ENCODE results near the gene BTLA.
"Not testable (repeated sequence)": the region's sequence is repeated elsewhere in the genome, so short reads cannot be mapped to it uniquely, and the experiment has no call there.

BTLA gene

GRCh38 chr3:112494448-112494767 lies 4.9 kb downstream of the BTLA start:
- not testable (repeated sequence) for H3K4me3 ChIP-seq (ENCODE audit: low read depth, low read length); DNase-seq (ENCODE audit: low read depth)

GRCh38 chr3:112492124-112492523 lies 7.1 kb downstream of the BTLA start:
- no peak for DNase-seq (ENCODE audit: low read depth)
- no peak overlapping the region for H3K4me3 ChIP-seq (ENCODE audit: low read depth, low read length)

- DNase-seq (ENCODE audit: low read depth): no peak
- H3K4me3 ChIP-seq (ENCODE audit: low read depth, low read length): no peak overlapping the region
These were observed 7.9 kb downstream of the BTLA start for GRCh38 chr3:112491373-112491772.

GRCh38 chr3:112489674-112490479 lies 9.4 kb downstream of the BTLA start:
- no peak for DNase-seq (ENCODE audit: low read depth)
- H3K4me3 ChIP-seq (ENCODE audit: low read depth, low read length): no peak overlapping the region

DNA sequence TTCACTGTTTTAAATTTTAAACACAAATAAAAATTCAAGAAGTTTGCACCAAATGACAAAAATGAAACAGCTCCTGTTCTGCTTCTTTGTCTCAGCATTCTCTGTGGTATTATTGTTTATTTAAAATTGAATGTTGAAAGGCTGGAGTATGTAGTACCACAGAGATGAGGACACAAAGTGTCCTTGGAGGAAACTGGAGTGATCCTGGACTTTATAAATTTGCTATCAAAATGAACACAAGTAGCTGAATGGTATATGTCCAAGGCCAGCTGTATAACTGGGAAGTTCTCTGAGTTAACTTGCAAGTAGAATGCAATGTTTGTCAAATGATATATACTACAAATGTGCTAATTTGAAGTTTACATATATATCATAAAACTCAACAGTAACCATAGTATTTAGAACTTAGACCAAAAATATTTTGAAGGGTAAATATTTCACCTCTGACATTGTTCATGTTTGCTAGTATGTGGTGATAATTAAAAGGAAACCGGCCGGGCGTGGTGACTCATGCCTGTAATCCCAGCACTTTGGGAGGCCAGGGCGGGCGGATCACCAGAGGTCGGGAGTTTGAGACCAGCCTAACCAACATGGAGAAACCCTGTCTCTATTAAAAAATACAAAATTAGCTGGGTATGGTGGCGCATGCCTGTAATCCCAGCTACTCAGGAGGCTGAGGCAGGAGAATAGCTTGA lies 12.3 kb downstream of the BTLA start:
- no peak for DNase-seq (ENCODE audit: low read depth)
- no peak overlapping the region for H3K4me3 ChIP-seq (ENCODE audit: low read depth, low read length)

GRCh38 chr3:112484352-112484751 lies 14.9 kb downstream of the BTLA start:
- no peak overlapping the region for H3K4me3 ChIP-seq (ENCODE audit: low read depth, low read length)
- DNase-seq (ENCODE audit: low read depth): no peak

GRCh38 chr3:112482675-112483074 lies 16.6 kb downstream of the BTLA start:
- no peak for DNase-seq (ENCODE audit: low read depth)
- no peak overlapping the region for H3K4me3 ChIP-seq (ENCODE audit: low read depth, low read length)

DNA sequence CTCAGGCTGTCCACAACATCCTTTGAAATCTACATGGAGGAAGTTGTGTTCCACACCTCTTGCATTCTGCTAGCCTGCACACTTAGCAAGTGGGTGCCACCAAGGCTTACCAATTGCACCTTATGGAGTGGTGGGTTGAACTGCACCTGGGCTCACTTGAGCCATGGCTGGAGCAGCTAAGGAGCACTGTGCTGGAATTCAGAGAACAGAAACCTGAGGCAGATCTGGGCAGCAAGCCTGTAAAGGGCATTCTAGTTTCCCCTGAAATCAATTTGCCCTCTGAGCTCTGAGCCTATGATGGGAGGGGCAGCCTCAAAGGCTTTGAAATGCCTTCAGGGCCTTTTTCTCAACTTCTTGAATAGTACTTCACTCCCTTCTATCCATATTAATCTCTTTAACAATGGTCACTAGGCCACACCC lies 18.0 kb downstream of the BTLA start:
- H3K4me3 ChIP-seq (ENCODE audit: low read depth, low read length): no peak overlapping the region
- DNase-seq (ENCODE audit: low read depth): no peak

DNA sequence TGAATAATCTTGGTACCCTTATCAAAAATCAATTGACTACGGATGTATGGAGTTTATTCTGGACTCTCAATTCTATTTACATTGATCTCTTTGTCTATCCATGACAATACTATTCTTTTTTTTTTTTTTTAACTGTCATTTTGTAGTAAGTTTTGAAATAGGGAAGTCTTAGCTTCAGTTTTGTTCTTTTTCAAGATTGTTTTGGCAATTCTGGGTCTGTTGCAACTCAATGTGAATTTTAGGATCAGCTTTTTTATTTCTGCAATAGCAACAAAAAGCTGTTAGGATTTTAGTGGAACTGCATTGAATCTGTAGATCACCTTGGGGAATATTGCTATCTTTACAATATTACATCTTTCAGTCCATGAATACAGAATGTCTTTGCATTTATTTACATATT lies 21.4 kb downstream of the BTLA start:
- DNase-seq (ENCODE audit: low read depth): no peak

GRCh38 chr3:112476346-112476745 lies 22.9 kb downstream of the BTLA start:
- no peak for DNase-seq (ENCODE audit: low read depth)
- no peak overlapping the region for H3K4me3 ChIP-seq (ENCODE audit: low read depth, low read length)

More for the DNA sequence above, 21.4 kb downstream of the BTLA start:
- no peak overlapping the region for H3K4me3 ChIP-seq (ENCODE audit: low read depth, low read length)

GRCh38 chr3:112474796-112475195 lies 24.5 kb downstream of the BTLA start:
- H3K4me3 ChIP-seq (ENCODE audit: low read depth, low read length): no peak overlapping the region

DNA sequence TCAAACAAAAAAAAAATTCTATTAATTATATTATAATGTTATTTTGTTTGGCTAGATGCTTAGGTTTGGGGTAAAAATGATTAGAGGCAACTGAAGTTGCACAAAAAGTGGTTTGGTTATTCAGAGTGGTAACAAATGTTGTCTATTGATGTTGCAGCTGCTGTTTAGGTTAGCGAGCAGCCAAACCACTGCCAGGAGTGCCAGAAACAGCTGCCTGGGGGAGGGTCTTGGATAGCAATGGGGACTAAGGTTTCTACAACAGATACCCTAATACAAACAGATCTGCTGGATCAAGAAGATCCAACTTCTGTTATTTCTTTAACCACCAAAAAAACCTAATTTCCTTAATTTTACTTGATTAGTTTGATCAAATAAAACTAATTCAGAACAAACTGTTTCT lies 26.6 kb downstream of the BTLA start:
- DNase-seq (ENCODE audit: low read depth): peak; percentile 13
- H3K4me3 ChIP-seq (ENCODE audit: low read depth, low read length): no peak overlapping the region

More at GRCh38 chr3:112474796-112475195, 24.5 kb downstream of the BTLA start:
- DNase-seq (ENCODE audit: low read depth): no peak

- DNase-seq (ENCODE audit: low read depth): no peak
- no peak overlapping the region for H3K4me3 ChIP-seq (ENCODE audit: low read depth, low read length)
These were observed 27.5 kb downstream of the BTLA start for GRCh38 chr3:112471596-112472325.

GRCh38 chr3:112470788-112471187 lies 28.5 kb downstream of the BTLA start:
- H3K4me3 ChIP-seq (ENCODE audit: low read depth, low read length): no peak overlapping the region
- peak; percentile 15 for DNase-seq (ENCODE audit: low read depth)

GRCh38 chr3:112469671-112470070 lies 29.6 kb downstream of the BTLA start:
- no peak overlapping the region for H3K4me3 ChIP-seq (ENCODE audit: low read depth, low read length)
- DNase-seq (ENCODE audit: low read depth): no peak

DNA sequence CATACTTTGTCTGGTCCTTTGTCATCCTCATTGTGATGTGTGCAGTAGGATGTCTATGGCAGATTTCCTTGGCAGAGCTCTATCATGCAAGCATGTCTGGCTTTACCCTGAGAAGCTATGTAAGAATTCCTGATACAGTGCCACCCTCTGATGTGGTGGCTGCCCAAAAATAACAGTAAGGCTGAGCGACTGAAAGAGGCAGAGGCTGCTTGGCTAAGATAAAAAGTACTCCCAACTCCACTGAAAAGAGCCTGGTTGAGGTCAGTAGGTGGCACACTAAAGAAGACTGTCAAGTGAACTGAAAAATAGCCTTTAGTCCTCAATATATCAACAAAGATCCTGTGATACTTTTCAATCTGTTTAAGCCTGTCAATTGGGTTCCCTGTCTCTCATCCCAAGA lies 31.7 kb downstream of the BTLA start:
- H3K4me3 ChIP-seq (ENCODE audit: low read depth, low read length): no peak overlapping the region
- DNase-seq (ENCODE audit: low read depth): no peak

- H3K4me3 ChIP-seq (ENCODE audit: low read depth, low read length): no peak overlapping the region
- no peak for DNase-seq (ENCODE audit: low read depth)
These were observed 33.3 kb downstream of the BTLA start for GRCh38 chr3:112466020-112466419.

DNA sequence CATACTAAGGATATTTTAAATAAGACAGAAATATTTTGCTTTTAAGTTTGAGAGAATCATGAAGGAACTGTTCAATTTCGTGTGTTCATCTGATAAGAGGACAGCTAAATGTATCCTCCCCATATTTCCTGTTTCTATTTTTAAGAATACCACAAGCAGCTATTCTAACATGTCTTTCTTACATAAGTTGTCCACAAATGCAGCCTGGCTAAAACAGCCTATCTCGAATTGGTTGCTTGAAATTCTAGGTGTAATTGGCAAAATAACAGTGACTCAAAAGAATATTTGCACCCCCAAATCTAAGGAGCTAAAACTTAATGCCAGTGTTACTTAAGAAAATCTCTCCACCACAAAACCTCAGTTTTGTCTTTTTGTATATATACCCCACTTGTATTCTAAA lies 35.0 kb downstream of the BTLA start:
- no peak for DNase-seq (ENCODE audit: low read depth)
- H3K4me3 ChIP-seq (ENCODE audit: low read depth, low read length): no peak overlapping the region

GRCh38 chr3:112463250-112463649 lies 36.0 kb downstream of the BTLA start:
- H3K4me3 ChIP-seq (ENCODE audit: low read depth, low read length): no peak overlapping the region
- no peak for DNase-seq (ENCODE audit: low read depth)

GRCh38 chr3:112461787-112462186 lies 37.5 kb downstream of the BTLA start:
- not testable (repeated sequence) for DNase-seq (ENCODE audit: low read depth)

More at GRCh38 chr3:112461787-112462186, 37.5 kb downstream of the BTLA start:
- not testable (repeated sequence) for H3K4me3 ChIP-seq (ENCODE audit: low read depth, low read length)
